OCI-LY7 (cell line): ENCODE data around the gene ARHGEF10L.

ENCODE experiments used
- CTCF ChIP-seq: fragments of 200-600 bp; sonication (generic); conservative IDR thresholded peaks from 2 replicates; pipeline ENCODE4 v1.5.1; 2014; ENCODE audit warnings: mild to moderate bottlenecking, antibody characterized with exemption, low read length, moderate library complexity, mixed read lengths
- EZH2phosphoT487 ChIP-seq: fragments of 200-600 bp; sonication (generic); IDR thresholded peaks from 2 replicates; pipeline ENCODE4 v1.6.1; 2018; ENCODE audit warnings: low read depth, borderline replicate concordance, mild to moderate bottlenecking, mixed run types, antibody characterized with exemption, low read length, moderate library complexity, mixed read lengths

- no peak for TF ChIP-seq EZH2phosphoT487
- no peak for TF ChIP-seq CTCF
Measured at GRCh38 chr1:17622823-17623222, 83.3 kb downstream of the ARHGEF10L start.
